ENCODE data around the gene SEPTIN8. TPM values are rescaled to one million over a fixed set of nuclear protein-coding genes. Genes with fewer than 3 reads are reported as not detected.

Gene SEPTIN8
- total and polyA plus RNA-seq, 2 of the 8 experiments (the other 6 are each of a cell fraction or from before 2014, with no cell fraction given): 21.2 to 33.0 TPM

DNA sequence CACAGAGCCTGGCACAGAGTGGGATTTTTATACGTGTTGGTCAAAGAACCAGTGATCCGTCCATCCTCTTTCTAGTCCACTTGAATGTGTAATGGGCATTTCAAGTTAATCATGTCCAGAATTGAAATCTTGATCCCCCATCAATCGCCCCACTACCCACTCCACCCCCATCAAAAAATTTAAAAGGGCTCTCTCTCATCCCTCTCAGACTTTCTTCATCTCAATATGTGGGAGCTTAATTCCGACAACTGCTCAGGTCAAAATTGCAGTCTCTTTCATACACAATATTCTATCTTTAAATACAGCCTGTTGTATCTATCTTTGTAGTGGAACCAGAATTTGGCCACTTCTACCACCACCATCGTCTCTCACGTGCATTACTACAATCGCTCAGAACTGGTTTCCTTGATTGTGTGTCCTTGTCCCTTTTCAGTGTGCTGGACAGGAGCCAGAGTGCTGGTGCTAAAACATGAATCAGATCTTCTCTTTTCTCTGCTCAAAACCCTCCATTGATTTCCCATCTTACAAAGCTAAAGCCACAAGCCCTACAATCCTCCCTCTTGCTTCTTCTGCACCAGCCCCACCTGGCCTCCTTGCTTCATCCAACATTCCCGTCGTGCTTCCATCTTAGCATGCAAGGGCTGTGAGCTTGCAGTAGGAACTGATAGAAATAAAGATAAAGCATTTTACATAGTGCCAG is 38.9 kb downstream of the SEPTIN8 start:
- WGBS, 2 experiments (ENCODE audit: extremely low coverage in 1 of 2, insufficient coverage in 1 of 2, insufficient read length in 1 of 2, insufficient replicate concordance in 2 of 2, low coverage in 1 of 2, low lambda C conversion rate in 2 of 2, missing lambda C conversion rate in 1 of 2): 72% methylated on average over 9 of the region's 9 CpGs; no CpG with 5 or more reads in 1 of the 2 experiments
- H3K4ac ChIP-seq (replicated peaks; ENCODE audit: insufficient read length, low read depth, low read length): no peak overlapping the region
- no peak overlapping the region for H4K5ac ChIP-seq (ENCODE audit: insufficient read length, low read depth, low read length)
- H2AFZ ChIP-seq (ENCODE audit: low read length): peak overlapping the region; percentile 97
- CTCF ChIA-PET (ENCODE audit: partially characterized antibody): interaction anchor here (1.1 to 2.7 kb wide), 5 partner anchors 9 to 82 kb away, joined by 3 to 12 read pairs (median 6); partner anchors contain the start of gene CCNI2
- H2BK120ac ChIP-seq (replicated peaks; ENCODE audit: low read depth, low read length): no peak overlapping the region
- H4K8ac ChIP-seq (ENCODE audit: extremely low read depth, insufficient read depth, low read length): no peak overlapping the region
- H3K4me2 ChIP-seq (ENCODE audit: insufficient read depth in 1 of 2, low read depth in 2 of 2, low read length in 2 of 2): peak overlapping the region; percentile 53 to 89
- H2BK15ac ChIP-seq (ENCODE audit: low read length): no peak overlapping the region
- no peak overlapping the region for H3K23ac ChIP-seq (ENCODE audit: insufficient read length)
- H3K36me3 ChIP-seq (ENCODE audit: control insufficient read depth in 2 of 4, insufficient read depth in 4 of 4, low read length in 3 of 4): no peaks in the 10 kb centered on the region; a peak in 1 of 8 replicates
- no peak overlapping the region for H3K9ac ChIP-seq (replicated peaks in 1 of 4; ENCODE audit: extremely low read depth in 1 of 4, low read depth in 3 of 4, low read length in 3 of 4)
- no peak overlapping the region for H2BK12ac ChIP-seq (ENCODE audit: low read depth, low read length)
- H3K27ac ChIP-seq (ENCODE audit: low read depth, low read length): no peak overlapping the region
- H3K79me1 ChIP-seq (ENCODE audit: low read depth, low read length): no peaks in the 10 kb centered on the region; the same call in 1 of the 2 replicates
- H2BK5ac ChIP-seq (ENCODE audit: low read depth, low read length): no peak overlapping the region
- POLR2A ChIA-PET (ENCODE audit: partially characterized antibody): interaction anchor here (0.6 to 2.2 kb wide), 6 partner anchors 9 to 133 kb away, joined by 3 to 9 read pairs (median 5); partner anchors contain the start of genes CCNI2, GDF9 and UQCRQ
- no peak for FAIRE-seq
- peaks cover 0 to 4% (median under 1%) of the 10 kb centered on the region in 4 experiments; a peak in 2 of 7 replicates for H3K4me1 ChIP-seq (replicated peaks in 1 of 4; ENCODE audit: control insufficient read depth in 3 of 4, insufficient read depth in 4 of 4, low read length in 3 of 4)
- H3K56ac ChIP-seq (replicated peaks; ENCODE audit: insufficient read length, low read depth, low read length): no peak overlapping the region
- no peak for DNase-seq (ENCODE audit: low read depth in 1 of 2, low spot score in 2 of 2)
- H2BK20ac ChIP-seq (ENCODE audit: low read length): no peak overlapping the region
- peak overlapping the region; percentile 63 to 87 (median 76); a peak in 5 of 8 replicates for H3K4me3 ChIP-seq (ENCODE audit: extremely low read depth in 1 of 4, insufficient read depth in 2 of 4, low read depth in 3 of 4, low read length in 4 of 4)
- no peaks in the 10 kb centered on the region for H3K9me3 ChIP-seq (ENCODE audit: insufficient read depth in 2 of 2, low read depth in 1 of 2, low read length in 1 of 2)
- H3K79me2 ChIP-seq (ENCODE audit: control insufficient read depth in 1 of 2, insufficient read depth in 2 of 2, low read length in 2 of 2): no peaks in the 10 kb centered on the region
- H3K23me2 ChIP-seq (ENCODE audit: low read depth, low read length): peaks cover 3% of the 10 kb centered on the region; the same call in 1 of the 2 replicates
- no peak overlapping the region for H2AK5ac ChIP-seq (ENCODE audit: low read depth, low read length)
- no peak overlapping the region; the same call in 1 of the 2 replicates for H3K18ac ChIP-seq (ENCODE audit: extremely low read depth, low read length)
- H4K91ac ChIP-seq (replicated peaks; ENCODE audit: insufficient read length, low read length): no peak overlapping the region
- H3K27me3 ChIP-seq (replicated peaks in 1 of 4; ENCODE audit: control insufficient read depth in 3 of 4, extremely low read depth in 1 of 4, insufficient read depth in 3 of 4, low read length in 3 of 4): peaks cover 0 to 5% (median 0%) of the 10 kb centered on the region in 4 experiments; a peak in 1 of 7 replicates
- H3K14ac ChIP-seq (ENCODE audit: insufficient read length): no peak overlapping the region
- H4K20me1 ChIP-seq (replicated peaks in 1 of 2; ENCODE audit: control insufficient read depth in 1 of 2, insufficient read depth in 2 of 2, low read length in 2 of 2): no peaks in the 10 kb centered on the region
- TF ChIP-seq RXRA (IDR thresholded peaks at IDR 0.05; ENCODE audit: insufficient read depth, low read depth, low read length) (no peak), SRF (IDR thresholded peaks at IDR 0.05; ENCODE audit: low read depth, low read length) (no peak), POLR2AphosphoS5 (IDR thresholded peaks at IDR 0.05; ENCODE audit: low read depth, low read length) (no peak), CBX5 (IDR thresholded peaks at IDR 0.05; ENCODE audit: low read depth, low read length) (no peak), RFX5 (IDR thresholded peaks at IDR 0.05; ENCODE audit: borderline replicate concordance, low read depth, low read length) (no peak), POLR2A (IDR thresholded peaks at IDR 0.05; ENCODE audit: control extremely low read depth in 1 of 2, low read depth in 2 of 2, low read length in 2 of 2) (no peak), KDM1A (IDR thresholded peaks at IDR 0.05; ENCODE audit: borderline replicate concordance, low read length) (no peak), CEBPB (IDR thresholded peaks at IDR 0.05; ENCODE audit: low read depth, low read length) (no peak), GABPA (IDR thresholded peaks at IDR 0.05; ENCODE audit: borderline replicate concordance, insufficient read depth, low read length) (no peak), CTBP2 (IDR thresholded peaks at IDR 0.05; ENCODE audit: borderline replicate concordance, insufficient read depth, insufficient read length, low read length) (no peak), EP300 (IDR thresholded peaks at IDR 0.05; ENCODE audit: borderline replicate concordance in 1 of 2, low read depth in 2 of 2, low read length in 2 of 2) (no peak), JUND (IDR thresholded peaks at IDR 0.05; ENCODE audit: low read length) (no peak)

All from H1 (cell line).